GM12891 (cell line): ENCODE measurements around the gene CMC4.

Experiments
- PAX5 ChIP-seq: IDR thresholded peaks from 2 replicates; pipeline ENCODE4 v1.6.1; 2011; ENCODE audit warnings: low read length, moderate library complexity, mild to moderate bottlenecking; ENCODE audit not compliant: insufficient read depth, severe bottlenecking
- POLR2A ChIP-seq: IDR thresholded peaks from 2 replicates; pipeline ENCODE4 v1.6.1; 2011; ENCODE audit warnings: low read depth, low read length, control low read depth
- POLR2AphosphoS5 ChIP-seq: IDR thresholded peaks from 2 replicates; pipeline ENCODE4 v1.6.1; 2011; ENCODE audit warnings: low read depth, low read length, control low read depth
- POU2F2 ChIP-seq: IDR thresholded peaks from 2 replicates; pipeline ENCODE4 v1.6.1; 2011; ENCODE audit warnings: low read depth, mild to moderate bottlenecking, control low read depth, low read length, moderate library complexity
- SPI1 ChIP-seq: IDR thresholded peaks from 2 replicates; pipeline ENCODE4 v1.6.1; 2011; ENCODE audit warnings: low read depth, low read length, control low read depth
- TAF1 ChIP-seq: IDR thresholded peaks from 2 replicates; pipeline ENCODE4 v1.6.1; 2011; ENCODE audit warnings: low read depth, low read length, control low read depth

DNA sequence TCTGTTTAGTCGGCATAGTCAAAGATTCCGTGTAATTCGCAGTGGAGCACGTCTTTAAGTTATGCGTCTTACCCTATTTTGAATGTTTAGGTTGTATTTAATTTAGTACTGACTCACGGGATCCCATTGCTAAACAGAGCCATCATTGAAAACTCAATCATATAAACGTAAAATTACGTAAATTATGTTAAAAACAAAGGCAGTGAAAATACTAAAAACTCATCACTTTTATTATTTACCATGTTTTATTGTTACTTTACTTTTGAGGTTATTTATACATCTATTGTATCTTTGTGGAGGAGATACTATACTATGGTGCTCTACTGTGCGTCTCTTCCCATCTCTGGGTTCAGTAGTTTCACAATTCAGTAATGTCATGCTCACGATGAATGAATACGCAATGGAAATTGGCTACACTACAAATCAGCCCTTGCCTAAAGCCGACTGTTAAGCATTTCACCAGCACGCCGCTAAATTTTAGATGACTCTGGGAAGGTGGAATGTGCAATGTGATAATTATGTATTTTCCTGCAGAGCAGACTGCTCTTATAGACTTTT is 43.3 kb downstream of the CMC4 start:
- TF ChIP-seq POLR2A (no peak), SPI1 (no peak), POLR2AphosphoS5 (no peak), PAX5 (no peak), TAF1 (no peak), POU2F2 (no peak)
